ENCODE measurements around the gene RIOK2.
"Not testable (repeated sequence)": the region's sequence is repeated elsewhere in the genome, so short reads cannot be mapped to it uniquely, and the experiment has no call there.

Gene RIOK2

DNA sequence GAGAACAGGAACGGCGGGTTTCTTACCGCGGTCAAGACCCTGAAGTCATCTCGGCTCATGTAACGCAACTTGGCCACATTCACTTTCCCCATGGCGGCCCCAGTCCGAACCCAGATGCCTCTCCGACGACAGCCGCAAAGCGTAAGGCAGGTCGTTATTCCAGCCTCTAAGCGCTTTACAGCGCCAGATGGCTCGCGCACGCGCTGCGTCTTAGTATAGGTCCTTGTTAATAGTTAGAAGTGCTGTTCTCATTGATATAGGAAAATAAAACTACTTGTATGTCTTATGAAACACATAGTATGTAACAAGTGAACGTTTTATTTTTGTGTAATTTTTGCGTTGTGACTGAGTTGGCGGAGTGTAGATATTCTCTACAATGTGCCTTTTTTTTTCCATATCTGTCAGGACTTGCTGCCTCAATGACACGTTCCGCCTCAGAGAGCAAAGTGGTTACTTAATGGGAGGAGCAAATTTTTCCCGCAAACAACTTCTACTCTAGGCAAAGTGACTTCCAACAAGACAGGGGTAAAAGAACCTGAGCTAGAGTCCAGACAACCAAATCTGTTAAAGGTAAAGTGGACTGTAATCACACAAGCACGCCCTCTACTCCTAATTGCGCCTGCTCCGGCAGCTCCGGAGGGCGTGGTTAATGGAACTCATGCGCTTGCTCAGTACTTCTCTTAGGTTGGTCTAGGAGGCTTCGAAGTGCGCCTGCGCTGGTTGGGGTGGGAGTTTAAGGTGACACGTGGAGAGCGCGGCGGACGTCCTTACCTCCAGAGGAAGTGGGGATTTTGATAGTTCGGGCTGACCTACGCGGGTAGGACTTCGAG, at the start of gene RIOK2:
Gene RIOK2, minus strand, starts transcription at position 148 of the 830 bp plus-strand sequence. Its CDS starts 56 bp downstream, at position 92.
- peak; percentile 96 for DNase-seq

DNA sequence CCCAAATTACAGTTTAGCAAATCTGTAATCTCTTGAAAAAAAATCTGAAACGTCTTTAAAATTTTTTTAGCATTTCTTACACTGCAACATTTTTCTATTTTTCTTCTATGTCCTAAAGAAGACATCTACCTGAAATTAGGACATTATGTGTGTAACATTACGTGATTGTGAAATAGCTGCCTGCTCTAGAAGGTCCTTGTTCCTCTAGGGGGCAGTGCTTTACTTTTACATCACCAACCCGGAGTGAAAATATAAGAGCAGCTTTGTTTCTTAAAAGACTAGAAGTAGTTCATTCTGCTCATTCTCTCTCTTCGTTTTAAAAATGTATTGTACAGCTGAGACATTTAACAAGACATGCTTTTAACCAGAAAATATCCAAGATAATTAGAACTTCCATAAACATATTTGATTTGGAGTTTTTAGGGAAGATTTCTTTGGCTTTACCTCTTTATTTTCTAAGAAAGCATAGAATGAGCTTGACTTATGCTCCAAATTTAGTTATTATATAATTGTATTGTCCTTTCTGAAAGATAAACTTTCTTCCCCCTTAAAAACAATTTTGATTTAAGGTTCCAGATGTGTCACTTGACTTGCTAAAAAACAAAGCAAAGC, 48.1 kb upstream of the RIOK2 start:
- peak; percentile 21 for DNase-seq

DNA sequence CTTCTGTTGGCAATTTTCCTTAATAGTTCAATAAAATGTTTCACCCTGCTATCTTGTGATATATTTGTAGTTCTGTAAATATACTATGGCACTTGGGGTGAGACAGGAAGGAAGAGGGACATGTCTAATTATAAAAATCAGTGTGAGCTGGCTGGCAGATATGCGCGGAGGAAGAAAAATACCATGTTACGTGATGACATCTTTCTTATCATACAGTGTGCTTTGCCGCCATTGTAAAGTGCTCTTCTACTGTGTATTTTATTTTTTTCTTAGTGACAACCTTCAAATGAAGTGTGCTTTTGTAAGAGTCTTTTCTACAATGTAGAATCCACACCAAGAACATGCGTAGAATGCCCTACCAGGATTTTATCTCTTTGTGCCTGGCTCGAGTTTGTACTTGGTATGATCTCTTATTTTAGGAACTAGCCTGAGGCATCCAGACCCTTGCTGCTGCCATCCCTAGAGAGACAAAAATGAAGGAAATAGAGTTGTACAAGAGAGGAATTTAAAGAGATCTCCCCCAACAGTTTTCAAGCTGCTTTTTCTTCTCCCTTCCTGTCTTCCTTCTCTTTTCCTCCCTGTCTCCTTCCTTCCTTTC, 46.7 kb upstream of the RIOK2 start:
- DNase-seq: no peak

DNA sequence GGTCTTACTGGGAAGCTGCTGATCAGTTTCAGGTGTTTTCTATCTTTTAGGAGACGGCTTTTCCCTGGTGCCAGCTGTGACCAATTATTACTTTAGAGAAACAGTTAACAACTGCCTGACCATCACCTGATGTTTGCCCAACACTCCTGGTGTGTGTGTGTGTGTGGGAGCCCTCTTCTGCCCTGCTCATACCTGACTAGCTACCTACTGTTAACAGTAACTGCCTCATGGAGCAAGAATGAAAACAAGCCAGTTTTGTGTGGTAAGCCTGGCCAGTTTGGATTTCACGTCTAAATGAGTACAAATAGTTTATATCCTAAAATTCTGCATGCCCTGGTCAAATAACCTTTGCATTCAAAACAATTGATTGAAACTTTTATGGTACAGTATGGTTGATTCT, 46.1 kb upstream of the RIOK2 start:
- no peak for DNase-seq

DNA sequence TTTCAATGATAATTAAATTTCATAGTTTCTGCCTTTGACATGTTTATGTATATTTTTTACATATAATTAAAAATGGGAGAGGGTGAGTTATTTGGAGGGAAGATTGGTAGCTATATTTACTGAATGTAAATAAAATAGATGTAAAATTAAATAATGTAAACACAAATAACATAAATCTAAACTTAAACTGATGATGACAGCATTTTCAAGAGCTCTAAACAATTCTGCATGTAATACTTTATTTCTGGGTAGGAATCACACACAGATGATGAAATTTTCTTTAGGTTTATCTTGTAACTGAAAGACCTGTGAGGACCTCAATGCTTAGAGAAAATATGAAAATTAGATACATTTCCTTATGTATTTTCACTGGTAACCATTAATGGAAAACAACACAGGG, 42.2 kb upstream of the RIOK2 start:
- DNase-seq: no peak

DNA sequence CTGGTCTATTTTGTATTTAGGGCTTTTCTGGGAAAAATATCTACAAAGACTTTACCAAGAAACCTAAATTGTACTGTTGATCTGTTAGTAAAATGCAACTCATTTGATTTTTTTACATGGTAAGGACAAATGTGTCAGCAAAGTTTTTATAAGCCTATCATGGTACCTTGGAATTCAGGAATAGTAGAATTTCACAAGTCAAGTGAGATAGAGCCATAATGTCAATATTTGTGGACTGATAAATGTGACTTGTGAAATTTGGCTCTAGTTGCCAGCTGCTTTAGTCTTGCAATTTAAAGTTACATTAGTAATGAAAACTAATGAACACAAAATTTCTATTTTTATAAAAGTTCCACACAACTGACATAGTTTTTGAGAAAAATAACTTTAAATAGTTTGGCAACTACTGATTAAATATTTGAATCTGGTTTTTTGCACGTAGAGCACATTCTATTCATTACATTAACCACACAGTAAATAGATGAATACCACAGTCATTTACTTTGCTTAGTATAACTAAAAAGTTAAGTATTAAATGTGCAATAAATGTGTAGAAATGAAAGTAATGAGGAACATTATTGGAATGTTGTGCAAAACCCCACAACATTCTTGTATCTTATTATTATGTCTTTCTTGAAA, 41.2 kb upstream of the RIOK2 start:
- no peak for DNase-seq

DNA sequence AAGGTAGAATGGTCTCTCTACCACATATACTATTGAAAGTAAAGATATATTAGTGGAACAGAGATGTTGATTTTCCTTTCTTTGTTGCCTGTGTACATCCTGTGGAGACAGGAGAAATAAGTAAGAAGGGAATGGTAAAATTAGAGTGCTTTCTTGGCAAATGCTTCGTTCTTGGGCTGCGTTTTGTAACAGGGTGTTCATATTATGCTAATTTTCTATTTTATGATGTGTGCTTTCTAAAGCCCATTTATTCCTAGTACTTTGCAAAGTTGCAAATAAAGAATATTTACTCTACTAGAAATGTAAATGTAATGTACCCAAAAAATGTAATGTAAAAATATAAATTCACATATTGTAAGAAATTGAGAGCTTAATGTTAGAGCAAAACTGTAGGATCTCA, 40.5 kb upstream of the RIOK2 start:
- DNase-seq: no peak

DNA sequence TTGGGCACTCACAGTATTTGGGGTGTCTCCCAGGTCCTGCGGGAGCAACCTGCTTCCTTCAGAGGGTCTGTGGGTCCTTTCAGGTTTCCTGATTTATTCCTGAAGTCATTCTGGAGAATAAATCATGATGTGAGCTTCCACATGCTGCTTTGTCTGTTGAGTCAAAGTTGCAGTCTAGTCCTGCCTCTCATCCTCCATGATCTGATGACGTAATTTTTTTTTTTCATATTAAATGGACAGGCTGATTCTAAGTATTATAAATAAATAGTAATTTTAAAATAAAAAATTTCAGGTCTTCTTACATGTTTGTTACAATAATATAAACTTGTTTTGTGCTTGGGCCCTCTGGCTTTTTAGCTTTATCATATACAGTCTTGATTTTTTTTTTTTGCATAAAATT, 26.3 kb upstream of the RIOK2 start:
- no peak for DNase-seq

DNA sequence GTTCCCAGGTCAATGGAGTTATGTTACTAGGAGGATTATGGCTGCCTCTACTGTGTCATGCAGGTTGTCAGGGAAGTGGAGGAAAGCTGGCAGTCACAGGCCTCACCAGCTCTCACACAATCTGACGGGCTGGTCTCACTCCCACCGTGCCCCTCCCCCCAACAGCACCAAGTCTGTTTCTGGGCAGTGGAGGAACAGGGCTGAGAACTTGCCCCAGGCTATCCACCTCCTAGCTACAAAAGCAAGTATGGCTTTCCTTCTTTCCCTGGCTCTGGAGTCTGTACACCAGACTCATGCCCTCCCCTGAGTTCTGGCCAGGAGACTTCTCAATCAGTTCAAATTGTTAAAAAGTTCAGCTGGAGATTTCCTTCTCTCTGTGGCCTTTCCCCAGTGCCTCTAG, 25.7 kb upstream of the RIOK2 start:
- no peak for DNase-seq

DNA sequence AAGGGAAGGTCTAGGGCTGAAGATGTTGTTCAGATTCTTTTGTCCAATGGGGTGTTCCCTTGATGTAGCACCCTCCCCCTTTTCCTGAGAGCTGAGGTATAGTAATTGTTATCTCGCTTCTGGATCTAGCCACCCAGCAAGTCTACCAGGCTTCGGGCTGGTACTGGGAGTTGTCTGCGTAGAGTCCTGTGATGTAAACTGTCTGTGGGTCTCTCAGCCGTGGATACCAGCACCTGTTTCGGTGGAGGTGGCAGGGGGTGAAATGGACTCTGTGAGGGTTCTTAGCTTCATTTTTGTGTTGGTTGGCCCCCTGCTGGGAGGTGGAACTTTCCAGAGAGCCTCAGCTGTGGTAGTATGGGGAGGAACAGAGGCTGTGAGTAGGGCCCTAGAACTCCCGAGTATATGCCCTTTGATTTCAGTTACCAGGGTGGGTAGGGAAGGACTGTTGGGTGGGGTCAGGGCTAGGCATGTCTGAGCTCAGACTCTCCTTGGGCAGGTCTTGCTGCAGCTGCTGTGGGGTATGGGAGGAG, 25.2 kb upstream of the RIOK2 start:
- DNase-seq: no peak

DNA sequence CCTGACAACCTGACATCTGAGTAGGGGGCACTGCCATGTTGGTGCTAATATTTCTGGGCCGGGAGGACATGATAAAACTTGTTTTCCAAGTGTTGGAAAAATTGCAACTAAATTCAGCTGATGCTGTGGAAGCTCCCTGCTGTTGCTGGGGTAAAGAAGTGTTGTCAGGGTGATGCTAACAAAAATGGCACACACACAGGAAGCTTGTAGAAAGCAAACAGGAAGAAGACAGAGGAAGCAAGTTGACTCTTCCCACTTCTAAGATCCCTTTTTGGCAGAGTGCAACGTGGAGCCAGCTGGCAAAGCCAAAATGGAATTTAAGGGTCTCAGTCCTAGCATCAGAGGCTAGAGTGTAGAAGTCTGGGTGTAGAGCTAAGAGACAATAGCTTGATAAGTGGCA, 11.3 kb upstream of the RIOK2 start:
- no peak for DNase-seq

DNA sequence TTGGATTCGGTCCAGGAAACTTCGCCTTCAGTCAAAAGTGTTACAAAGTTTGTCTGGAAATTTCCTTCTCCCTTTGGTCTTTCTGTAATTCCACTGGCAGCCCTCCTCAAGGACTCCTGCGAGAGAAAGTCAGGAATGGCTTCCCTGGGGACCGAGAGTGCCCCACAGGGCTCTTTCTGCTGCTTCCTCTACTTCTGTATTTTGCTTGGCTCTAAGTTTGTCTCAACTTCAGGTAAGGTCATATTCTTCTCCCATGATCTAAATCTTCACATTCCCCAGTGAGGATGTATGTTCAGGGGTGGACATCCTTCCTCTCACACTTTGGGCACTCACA, 10.3 kb upstream of the RIOK2 start:
- DNase-seq: no peak

DNA sequence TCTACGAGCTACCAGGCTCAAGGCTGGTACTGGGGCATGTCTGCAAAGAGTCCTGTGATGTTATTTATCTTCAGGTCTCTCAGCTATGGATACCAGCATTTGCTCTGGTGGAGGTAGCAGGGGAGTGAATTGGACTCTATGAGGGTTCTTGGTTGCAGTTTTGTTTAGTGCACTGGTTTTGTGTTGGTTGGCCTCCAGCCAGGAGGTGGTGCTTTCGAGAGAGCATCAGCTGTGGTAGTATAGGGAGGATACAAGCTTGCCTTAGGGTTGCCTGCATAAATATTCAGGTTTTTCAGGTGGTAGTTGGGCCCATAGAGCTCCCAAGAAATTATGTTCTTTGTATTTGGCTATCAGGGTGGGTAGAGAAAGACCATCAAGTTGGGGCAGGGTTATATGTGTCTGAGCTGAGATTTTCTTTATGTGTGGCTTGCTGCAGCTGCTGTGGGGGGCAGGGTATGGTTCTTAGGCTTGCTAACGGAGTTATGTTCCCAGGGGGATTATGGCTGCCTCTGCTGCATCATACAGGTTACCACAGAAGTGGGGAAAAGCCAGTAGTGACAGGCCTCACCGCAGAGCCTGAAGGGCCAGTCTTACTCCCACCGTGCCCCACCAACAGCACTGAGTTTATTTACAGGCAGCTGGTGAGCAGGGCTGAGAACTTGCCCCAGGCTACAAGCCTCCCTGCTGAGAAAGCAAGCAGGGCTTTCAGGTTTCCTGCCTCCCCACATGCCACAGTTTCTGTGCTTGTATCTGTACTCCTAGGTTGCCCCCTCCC, 9.7 kb upstream of the RIOK2 start:
- no peak for DNase-seq

DNA sequence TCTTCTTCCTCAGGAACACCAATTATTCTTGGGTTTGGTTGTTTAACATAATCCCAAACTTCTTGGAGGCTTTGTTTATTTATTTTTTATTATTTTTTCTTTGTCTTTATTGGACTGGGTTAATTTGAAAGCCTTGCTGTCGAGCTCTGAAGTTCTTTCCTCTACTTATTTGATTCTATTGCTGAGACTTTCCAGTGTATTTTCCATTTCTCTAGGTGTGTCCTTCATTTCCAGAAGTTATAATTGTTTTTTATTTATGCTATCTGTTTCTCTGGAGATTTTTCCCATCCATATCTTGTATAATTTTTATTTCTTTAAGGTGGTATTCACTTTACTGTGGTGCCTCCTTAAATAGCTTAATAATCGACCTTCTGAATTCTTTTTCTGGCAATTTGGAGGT, 8.8 kb upstream of the RIOK2 start:
- DNase-seq: no peak

DNA sequence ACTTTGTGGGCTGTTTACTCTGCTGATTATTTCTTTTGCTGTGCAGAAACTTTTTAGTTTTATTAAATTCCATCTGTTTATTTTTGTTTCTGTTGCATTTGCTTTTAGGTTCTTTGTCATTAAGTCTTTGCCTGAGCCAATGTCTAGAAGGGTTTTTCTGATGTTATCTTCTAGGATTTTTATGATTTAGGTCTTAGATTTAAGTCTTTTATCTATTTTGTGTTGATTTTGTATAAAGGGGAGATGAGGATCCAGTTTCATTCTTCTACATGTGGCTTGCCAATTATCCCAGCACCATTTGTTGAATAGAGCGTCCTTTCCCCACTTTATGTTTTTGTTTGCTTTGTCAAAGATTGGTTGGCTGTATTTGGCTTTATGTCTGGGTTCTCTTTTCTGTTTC, 6.5 kb upstream of the RIOK2 start:
- not testable (repeated sequence) for DNase-seq

DNA sequence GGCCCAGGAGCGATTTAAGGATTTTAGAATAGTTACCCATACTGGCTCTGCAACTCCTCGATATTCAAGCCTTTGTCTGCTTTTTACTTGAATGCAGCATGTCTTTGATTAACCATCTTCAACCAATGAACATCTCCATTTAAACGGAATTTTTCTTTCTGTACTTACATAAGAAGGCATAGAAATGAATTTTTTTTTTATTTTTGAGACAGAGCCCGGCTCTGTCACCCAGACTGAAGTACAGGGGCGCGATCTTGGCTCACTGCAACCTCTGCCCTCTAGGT, 825 bp upstream of the RIOK2 start:
- no peak for DNase-seq

DNA sequence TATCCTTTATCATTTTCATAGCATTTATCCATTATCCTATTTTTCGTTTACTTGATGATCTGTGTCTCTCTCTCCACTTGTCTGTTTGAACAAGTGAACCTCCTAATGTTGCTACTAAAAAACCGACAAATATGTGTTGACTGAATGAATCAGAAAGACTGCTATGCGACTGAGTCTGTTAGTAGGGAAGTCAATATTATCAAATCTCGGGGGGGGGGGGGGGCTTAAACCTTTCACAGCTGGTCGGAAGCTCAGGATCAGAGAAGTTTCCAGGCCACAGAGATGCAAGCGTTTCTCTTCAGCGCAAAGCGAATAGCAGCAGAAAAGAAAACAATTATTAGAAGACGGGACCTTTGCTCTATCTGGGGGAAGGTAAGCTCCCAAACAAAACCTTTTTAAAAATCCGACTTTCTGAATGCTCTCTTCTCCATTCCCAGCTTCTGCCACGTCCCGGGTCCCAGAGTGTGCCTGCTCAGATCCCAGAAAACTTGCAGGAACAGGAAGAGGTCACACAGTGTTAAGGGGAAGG, 412 bp downstream of the RIOK2 start:
- DNase-seq: peak; percentile 44

DNA sequence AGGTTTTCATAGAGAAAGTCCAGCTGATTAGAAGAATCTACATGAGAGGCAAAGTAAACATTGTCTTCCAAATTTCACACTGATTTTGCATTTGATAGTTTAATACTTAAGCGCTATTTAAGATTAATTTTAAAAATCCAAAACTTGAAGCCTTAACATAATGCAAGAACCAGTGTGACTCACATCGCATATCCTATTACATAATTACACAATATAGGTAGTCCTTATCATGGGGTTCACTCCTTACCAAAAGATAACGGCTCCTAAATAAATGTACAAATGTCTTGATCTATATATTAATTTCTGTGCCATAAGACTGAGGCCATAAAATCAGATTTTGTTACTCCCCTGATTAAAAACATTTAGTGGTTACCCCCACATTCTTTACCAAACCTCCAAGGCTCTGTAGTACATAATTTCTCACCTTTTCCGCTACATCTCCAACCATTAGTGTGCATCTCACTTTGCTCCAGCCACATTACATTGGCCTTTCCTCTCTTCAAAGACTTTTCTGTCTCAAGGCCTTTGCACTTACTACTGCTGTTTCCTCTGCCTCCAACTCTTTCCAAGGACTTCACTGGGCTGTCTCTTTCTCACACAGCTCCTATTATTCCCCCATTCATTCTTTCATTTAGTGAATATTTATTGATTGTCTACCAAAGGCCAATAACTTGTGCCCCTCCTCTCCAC, 1.0 kb downstream of the RIOK2 start:
- no peak for DNase-seq

DNA sequence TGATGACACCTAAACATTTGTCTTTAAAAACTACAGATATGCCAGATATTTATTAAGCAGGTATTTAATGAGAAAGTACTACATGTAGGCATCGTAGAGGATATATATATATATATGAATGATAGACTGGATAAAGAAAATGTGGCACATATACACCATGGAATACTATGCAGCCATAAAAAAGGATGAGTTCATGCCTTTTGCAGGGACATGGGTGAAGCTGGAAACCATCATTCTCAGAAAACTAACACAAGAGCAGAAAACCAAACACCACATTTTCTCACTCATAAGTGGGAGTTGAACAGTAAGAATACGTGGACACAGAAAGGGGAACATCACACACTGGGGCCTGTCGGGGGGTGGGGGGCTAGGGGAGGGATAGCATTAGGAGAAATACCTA, 3.6 kb downstream of the RIOK2 start:
- DNase-seq: not testable (repeated sequence)

DNA sequence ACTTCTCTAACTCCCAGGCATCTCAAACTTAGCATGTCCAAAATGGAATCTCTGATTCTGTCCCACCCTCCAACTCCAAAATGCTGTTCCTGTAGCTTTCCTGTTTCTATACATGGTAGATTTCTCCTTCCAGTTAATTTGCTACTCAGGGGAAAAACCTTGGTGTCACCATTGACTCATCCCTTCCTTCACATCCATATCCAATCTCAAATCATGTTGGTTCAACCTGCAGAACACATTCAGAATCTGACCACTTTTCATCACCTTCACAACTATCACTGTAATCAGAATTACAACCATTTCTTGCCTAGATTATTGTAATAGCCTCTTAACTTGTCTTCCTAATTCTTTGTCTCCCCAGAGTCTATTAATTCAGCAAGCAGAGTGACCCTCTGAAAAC, 10.8 kb downstream of the RIOK2 start:
- no peak for DNase-seq

DNA sequence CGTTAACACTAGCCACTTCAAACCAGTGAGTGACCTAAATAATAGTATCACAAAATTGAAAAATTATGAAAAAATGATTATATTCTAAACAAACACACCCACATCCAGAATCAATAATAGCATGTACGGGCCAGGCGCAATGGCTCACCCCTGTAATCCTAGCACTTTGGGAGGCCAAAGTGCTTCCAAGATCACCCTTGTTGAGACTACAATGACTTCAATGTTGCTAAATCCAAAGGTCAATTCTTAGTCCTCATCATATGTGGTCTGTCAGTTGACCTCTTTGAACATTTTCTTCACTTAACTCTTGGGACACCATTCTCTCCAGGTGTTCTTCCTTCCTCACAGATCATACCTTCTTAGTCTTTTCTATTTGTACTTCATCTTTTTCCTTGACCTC, 11.3 kb downstream of the RIOK2 start:
- DNase-seq: no peak

DNA sequence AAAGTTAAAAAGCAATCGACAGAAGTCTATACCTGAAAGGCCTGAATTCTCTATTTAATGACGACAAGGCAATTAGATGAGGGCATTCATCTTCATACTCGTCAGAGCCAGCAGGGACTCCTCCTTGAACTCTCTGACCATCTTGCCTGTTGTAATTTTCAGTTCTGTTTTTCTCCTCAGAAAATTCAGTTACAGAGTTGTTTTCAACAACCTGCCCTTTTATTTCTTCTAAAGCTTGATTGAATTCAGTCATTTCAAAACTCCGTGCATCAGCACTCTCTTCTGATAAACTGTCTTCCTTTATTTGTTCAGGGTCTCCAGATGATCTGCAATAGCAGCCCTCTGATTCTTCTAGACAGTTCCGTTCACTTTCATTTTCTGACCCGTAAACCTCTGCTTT, 15.6 kb downstream of the RIOK2 start:
- no peak for DNase-seq

Measured in CD4-positive, alpha-beta T cell treated with Interleukin-17A for 4 hours (primary cell).